ENCODE measurements around the gene TMEM95.
"Not testable (repeated sequence)": the region's sequence is repeated elsewhere in the genome, so short reads cannot be mapped to it uniquely, and the experiment has no call there.

TMEM95 gene

GRCh38 chr17:7346761-7347614 is 8.0 kb upstream of the TMEM95 start:
- no peak for DNase-seq (ENCODE audit: low spot score)

- DNase-seq (ENCODE audit: low spot score), result no peak
Measured at GRCh38 chr17:7347630-7348477, 7.1 kb upstream of the TMEM95 start.

- no peak for DNase-seq (ENCODE audit: low spot score)
Measured at GRCh38 chr17:7348478-7349242, 6.3 kb upstream of the TMEM95 start.

GRCh38 chr17:7351665-7352502 is 3.1 kb upstream of the TMEM95 start, which contains the start of gene KCTD11:
Gene KCTD11, plus strand, starts transcription at chr17:7352162.
- peak; percentile 79 for DNase-seq (ENCODE audit: low spot score)

GRCh38 chr17:7352503-7352889 is 2.5 kb upstream of the TMEM95 start:
- no peak for DNase-seq (ENCODE audit: low spot score)

- DNase-seq (ENCODE audit: low spot score), result no peak
Measured at GRCh38 chr17:7352910-7353635, 1.9 kb upstream of the TMEM95 start.

GRCh38 chr17:7354262-7354843 is 603 bp upstream of the TMEM95 start:
- no peak for DNase-seq (ENCODE audit: low spot score)

GRCh38 chr17:7355573-7355972 is 617 bp downstream of the TMEM95 start:
- no peak for DNase-seq (ENCODE audit: low spot score)

- DNase-seq (ENCODE audit: low spot score), result peak; percentile 83
Measured at GRCh38 chr17:7356072-7356549, 1.2 kb downstream of the TMEM95 start.

- no peak for DNase-seq (ENCODE audit: low spot score)
Measured at GRCh38 chr17:7356756-7357155, 1.8 kb downstream of the TMEM95 start.

- no peak for DNase-seq (ENCODE audit: low spot score)
Measured at GRCh38 chr17:7357381-7357780, 2.4 kb downstream of the TMEM95 start.

GRCh38 chr17:7361906-7362305 is 7.0 kb downstream of the TMEM95 start:
- DNase-seq (ENCODE audit: low spot score), result no peak

GRCh38 chr17:7363311-7363710 is 8.4 kb downstream of the TMEM95 start:
- no peak for DNase-seq (ENCODE audit: low spot score)

GRCh38 chr17:7365963-7366362 is 11.0 kb downstream of the TMEM95 start:
- DNase-seq (ENCODE audit: low spot score), result not testable (repeated sequence)

- DNase-seq (ENCODE audit: low spot score), result no peak
Measured at GRCh38 chr17:7367083-7367482, 12.1 kb downstream of the TMEM95 start.

GRCh38 chr17:7367918-7368598 is 13.1 kb downstream of the TMEM95 start:
- no peak for DNase-seq (ENCODE audit: low spot score)

- DNase-seq (ENCODE audit: low spot score), result not testable (repeated sequence)
Measured at GRCh38 chr17:7368599-7368994, 13.6 kb downstream of the TMEM95 start.

GRCh38 chr17:7369825-7370224 is 14.9 kb downstream of the TMEM95 start:
- no peak for DNase-seq (ENCODE audit: low spot score)

GRCh38 chr17:7370853-7371252 is 15.9 kb downstream of the TMEM95 start:
- DNase-seq (ENCODE audit: low spot score), result no peak
